ENCODE data around the gene MAP3K20.
"Not testable (repeated sequence)": the region's sequence is repeated elsewhere in the genome, so short reads cannot be mapped to it uniquely, and the experiment has no call there.

MAP3K20 gene

GRCh38 chr2:173126819-173127218 lies 51.2 kb downstream of the MAP3K20 start:
- no peak for DNase-seq (ENCODE audit: low spot score)

DNA sequence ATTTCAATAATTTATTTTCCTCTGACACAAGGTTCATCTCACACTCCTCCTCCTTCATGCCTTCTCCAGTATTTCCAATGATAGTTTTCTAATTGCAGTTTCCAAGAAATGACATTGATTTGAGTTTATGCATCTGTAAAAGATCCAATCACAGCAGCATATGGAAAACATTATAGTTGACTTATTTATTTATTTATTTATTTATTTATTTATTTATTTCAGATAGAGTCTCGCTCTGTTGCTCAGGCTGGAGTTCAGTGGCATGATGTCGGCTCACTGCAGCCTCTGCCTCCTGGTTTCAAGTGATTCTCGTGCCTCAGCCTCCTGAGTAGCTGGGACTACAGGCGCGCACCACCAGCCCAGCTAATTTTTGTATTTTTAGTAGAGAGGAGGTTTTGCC lies 52.5 kb downstream of the MAP3K20 start:
- DNase-seq (ENCODE audit: low spot score) = not testable (repeated sequence)

GRCh38 chr2:173130496-173131465 lies 55.1 kb downstream of the MAP3K20 start:
- DNase-seq (ENCODE audit: low spot score) = no peak

DNA sequence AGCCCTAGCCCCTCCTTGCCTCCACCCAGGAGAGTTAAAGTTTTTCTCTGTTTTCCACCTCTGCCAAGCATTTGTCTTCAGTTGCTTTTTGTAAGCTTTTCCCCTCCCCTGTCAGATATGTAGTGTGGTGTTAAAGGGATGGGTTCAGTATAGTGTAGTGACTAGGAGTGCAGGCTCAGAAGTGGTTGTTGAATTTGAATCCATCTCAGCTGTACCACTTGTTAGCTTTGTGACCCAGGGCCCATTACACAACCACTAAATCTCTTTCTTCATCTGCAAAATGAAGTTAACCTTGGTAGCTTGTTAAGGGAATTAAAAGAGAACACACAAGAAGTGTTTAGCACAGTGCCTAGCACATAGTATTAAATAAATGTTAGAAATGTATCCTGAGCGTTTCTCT lies 56.9 kb downstream of the MAP3K20 start:
- no peak for DNase-seq (ENCODE audit: low spot score)

GRCh38 chr2:173134703-173135102 lies 59.1 kb downstream of the MAP3K20 start:
- DNase-seq (ENCODE audit: low spot score) = no peak

GRCh38 chr2:173136067-173136466 lies 60.4 kb downstream of the MAP3K20 start:
- DNase-seq (ENCODE audit: low spot score) = no peak

DNA sequence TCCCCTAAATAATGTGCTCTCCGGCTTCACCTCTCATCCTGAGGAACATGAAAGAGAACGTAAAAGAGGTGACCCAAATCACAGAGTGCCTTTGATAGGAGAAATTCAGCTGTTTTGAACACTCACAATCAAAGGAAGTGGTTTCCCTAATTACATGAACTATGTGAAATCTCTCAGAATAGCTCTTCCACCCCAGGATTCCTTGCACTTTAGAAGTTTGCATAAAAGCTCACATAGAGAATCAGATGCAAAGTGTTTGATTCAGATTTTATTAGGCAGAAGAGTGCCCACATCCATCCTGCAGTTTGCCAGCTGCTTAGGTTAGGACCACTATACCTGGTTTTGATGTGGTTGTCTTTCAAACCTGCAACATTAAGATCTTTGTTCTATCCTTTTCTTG lies 61.0 kb downstream of the MAP3K20 start:
- DNase-seq (ENCODE audit: low spot score) = no peak

DNA sequence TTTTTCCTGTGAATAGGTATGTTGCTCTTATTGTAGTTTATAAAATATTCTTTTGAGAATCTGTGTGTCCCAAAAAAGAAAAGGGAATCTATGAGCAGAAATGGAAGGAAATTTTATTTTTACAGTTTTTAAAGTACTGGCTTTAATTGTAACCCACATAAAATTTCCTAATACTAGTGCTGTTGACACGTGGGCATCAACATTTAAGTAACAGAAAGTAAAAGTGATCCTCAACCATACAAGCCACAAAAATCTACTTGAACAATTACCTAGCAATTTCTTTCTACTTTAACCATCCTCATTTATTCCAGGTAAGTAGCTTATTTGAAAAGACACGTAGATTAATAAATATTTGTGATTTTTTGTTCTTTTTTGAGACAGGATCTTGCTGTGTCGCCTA lies 62.0 kb downstream of the MAP3K20 start:
- DNase-seq (ENCODE audit: low spot score) = no peak

- DNase-seq (ENCODE audit: low spot score) = no peak
These were observed 63.3 kb downstream of the MAP3K20 start for GRCh38 chr2:173138962-173139361.

DNA sequence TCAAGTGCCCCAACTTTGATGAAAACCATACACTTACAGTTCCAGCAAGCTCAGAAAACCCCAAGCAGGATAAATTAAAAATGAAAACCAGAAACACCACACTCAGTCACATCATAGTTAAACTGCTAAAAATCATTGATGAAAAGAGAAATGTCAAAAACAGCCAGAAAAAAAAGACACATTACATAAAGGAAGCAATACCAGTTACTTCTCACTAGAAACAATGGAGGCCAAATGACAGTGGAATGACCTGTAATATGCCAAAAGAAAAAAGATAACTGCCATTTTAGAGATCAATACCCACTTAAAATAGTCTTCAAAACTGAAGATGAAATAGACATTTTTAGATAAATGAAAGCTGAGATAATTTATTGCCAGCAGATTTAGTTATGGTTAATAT lies 66.0 kb downstream of the MAP3K20 start:
- DNase-seq (ENCODE audit: low spot score) = no peak

DNA sequence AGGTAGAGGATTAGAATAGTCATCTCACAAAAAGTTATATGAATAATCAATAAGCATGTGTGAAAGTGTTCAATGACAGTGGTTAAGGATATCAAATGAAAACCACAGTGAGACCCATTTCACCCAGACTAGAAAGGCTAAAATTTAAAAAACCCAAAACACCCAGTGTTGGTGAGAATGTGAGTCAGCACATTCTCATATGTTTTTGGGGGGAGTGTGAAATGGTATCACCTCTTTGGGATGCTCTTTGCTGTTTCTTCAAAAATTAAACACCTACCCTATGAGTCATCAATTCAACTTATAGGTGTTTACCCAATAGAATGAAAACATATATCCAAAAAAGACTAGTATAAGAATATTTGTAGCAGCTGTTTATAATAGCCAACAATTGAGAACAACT lies 69.8 kb downstream of the MAP3K20 start:
- no peak for DNase-seq (ENCODE audit: low spot score)

- no peak for DNase-seq (ENCODE audit: low spot score)
These were observed 70.9 kb downstream of the MAP3K20 start for GRCh38 chr2:173146590-173146989.

- no peak for DNase-seq (ENCODE audit: low spot score)
These were observed 72.9 kb downstream of the MAP3K20 start for GRCh38 chr2:173148520-173148919.

DNA sequence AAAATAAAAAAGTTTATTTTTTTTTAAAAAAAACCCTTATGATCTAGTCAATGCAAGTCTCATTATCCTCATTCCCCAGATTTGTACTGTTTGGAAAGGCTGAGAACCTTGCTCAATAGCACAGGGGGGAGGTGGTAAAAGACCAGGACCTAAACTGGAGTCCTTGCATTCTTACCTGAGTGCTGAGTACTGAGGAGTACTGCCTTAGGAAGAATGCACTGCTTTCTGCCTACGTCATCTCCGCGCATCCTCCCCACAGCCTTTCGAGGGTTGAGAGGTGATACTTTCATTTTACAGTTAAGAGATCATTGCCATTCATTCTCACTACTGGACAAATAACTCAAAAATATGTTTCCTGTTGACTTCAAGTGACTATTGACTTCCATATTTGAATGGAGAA lies 73.8 kb downstream of the MAP3K20 start:
- DNase-seq (ENCODE audit: low spot score) = peak; percentile 30

GRCh38 chr2:173150087-173150486 lies 74.4 kb downstream of the MAP3K20 start:
- no peak for DNase-seq (ENCODE audit: low spot score)

- no peak for DNase-seq (ENCODE audit: low spot score)
These were observed 75.3 kb downstream of the MAP3K20 start for GRCh38 chr2:173150963-173151362.

- no peak for DNase-seq (ENCODE audit: low spot score)
These were observed 76.2 kb downstream of the MAP3K20 start for GRCh38 chr2:173151671-173152401.

DNA sequence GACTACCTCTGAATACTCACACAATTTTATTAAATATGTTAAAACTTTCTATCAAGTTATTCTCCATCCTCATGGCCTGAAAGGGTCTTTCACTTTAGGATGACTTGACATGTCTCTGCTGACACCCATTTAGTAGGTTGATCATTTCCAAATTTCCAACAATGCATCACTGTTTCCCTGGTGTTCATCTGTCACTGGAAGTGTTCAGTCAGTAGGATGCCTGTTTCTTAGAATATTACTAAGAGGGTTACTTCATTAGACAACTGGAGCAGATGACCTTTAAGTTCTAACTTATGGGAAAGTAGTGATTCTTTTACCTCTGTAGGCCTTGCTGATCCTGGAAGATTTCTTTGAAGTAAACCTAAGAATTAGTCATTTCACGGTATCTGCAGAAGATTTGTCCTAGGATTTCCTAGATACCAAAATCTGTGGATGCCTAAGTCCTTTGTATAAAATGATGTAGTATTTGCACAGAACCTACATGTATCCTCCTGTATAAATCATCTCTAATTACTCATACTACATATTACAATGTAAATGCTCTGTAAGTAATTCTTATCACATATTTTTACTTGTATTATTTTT lies 77.7 kb downstream of the MAP3K20 start:
- no peak for DNase-seq (ENCODE audit: low spot score)

DNA sequence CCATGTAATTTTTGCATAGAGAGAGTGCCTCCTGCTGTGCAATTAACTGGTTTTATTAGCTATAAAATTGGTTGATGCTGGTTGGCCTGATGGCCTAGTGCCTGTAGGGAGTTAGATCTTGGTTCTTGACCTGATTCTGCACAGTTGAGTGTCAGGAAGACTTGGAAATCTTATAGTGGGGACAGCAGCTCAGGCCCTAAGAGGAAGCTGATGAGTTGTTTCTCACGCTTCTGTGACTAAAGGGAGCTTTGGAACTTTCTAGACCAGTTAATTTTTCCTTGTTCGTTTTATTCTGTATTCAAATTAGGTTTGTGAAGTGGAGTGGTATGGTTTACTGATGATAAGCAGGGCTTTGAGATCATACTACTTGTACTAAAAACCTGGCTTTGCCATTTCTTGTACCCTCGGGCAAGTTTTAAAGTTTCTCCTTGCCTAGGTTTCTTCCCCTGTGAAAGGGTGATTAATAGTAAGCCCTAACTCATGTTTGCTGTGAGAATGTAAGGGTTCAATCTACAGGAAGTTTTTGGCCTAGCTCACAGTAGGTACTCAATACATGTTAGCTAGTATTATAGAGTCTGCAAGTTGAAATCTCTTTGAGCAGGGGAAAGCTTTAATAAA lies 82.1 kb downstream of the MAP3K20 start:
- DNase-seq (ENCODE audit: low spot score) = no peak

- no peak for DNase-seq (ENCODE audit: low spot score)
These were observed 84.3 kb downstream of the MAP3K20 start for GRCh38 chr2:173159791-173160463.

- DNase-seq (ENCODE audit: low spot score) = no peak
These were observed 85.0 kb downstream of the MAP3K20 start for GRCh38 chr2:173160618-173161017.

DNA sequence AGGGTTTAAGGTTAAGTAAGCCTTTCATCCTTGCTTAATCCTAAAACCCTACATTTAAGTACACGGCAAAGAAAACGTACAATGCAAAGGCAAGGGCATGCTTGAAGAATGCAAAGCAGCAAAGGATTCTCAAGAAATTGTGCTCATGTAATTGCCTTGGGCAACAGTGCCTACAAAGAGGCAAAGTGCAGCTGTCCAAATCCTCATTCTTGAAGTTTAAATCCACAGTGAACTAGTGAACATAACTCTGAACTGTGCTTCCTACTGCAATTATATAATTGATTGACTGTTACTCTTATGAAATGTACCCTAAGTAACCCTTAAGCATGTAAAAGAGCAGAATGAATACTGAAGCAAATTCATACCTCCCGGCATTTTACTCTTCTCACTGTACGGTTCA lies 85.4 kb downstream of the MAP3K20 start:
- DNase-seq (ENCODE audit: low spot score) = no peak

All from CD4-positive, alpha-beta T cell treated with Interleukin-6 at 100 ng/mL for 8 hours (primary cell).